ENCODE data around the gene EBP. TPM values are rescaled to one million over a fixed set of nuclear protein-coding genes. Genes with fewer than 3 reads are reported as not detected.

Gene EBP
- total RNA-seq, 1 donor from 2014 or later: 39.1 TPM

- peaks cover 12% of the 10 kb centered on the region for H3K4me1 Mint-ChIP-seq (ENCODE audit: low read depth)
- H3K27me3 Mint-ChIP-seq (ENCODE audit: low read depth): no peaks in the 10 kb centered on the region
- no peak for TF ChIP-seq CTCF (IDR thresholded peaks at IDR 0.05)
- no peaks in the 10 kb centered on the region for H3K36me3 Mint-ChIP-seq (ENCODE audit: low read depth)
- no peaks in the 10 kb centered on the region for H3K9me3 Mint-ChIP-seq (ENCODE audit: low read depth)
- H3K27ac Mint-ChIP-seq (ENCODE audit: unreplicated experiment): no peak overlapping the region
- H3K4me3 Mint-ChIP-seq (ENCODE audit: unreplicated experiment): peak overlapping the region; percentile 82
- DNase-seq (ENCODE audit: low spot score): no peak
Observed at GRCh38 chrX:48509619-48510018, 12.0 kb upstream of the EBP start.

- no peak for DNase-seq (ENCODE audit: low spot score)
- Mint-ChIP-seq H3K4me1 (ENCODE audit: low read depth) (peaks cover 12% of the 10 kb centered on the region), H3K36me3 (ENCODE audit: low read depth) (peaks cover 2% of the 10 kb centered on the region), H3K27me3 (ENCODE audit: low read depth) (no peaks in the 10 kb centered on the region), H3K27ac (ENCODE audit: unreplicated experiment) (no peak overlapping the region), H3K4me3 (ENCODE audit: unreplicated experiment) (no peak overlapping the region), H3K9me3 (ENCODE audit: low read depth) (peaks cover 5% of the 10 kb centered on the region)
- TF ChIP-seq CTCF (IDR thresholded peaks at IDR 0.05): peak; percentile 70
Observed at GRCh38 chrX:48511560-48511959, 10.0 kb upstream of the EBP start.

GRCh38 chrX:48512371-48512935, 9.2 kb upstream of the EBP start:
- no peak overlapping the region for H3K4me3 Mint-ChIP-seq (ENCODE audit: unreplicated experiment)
- no peaks in the 10 kb centered on the region for H3K27me3 Mint-ChIP-seq (ENCODE audit: low read depth)
- peaks cover 5% of the 10 kb centered on the region for H3K9me3 Mint-ChIP-seq (ENCODE audit: low read depth)
- peaks cover 12% of the 10 kb centered on the region for H3K4me1 Mint-ChIP-seq (ENCODE audit: low read depth)
- no peak for TF ChIP-seq CTCF (IDR thresholded peaks at IDR 0.05)
- H3K36me3 Mint-ChIP-seq (ENCODE audit: low read depth): peaks cover 2% of the 10 kb centered on the region
- no peak for DNase-seq (ENCODE audit: low spot score)
- H3K27ac Mint-ChIP-seq (ENCODE audit: unreplicated experiment): no peak overlapping the region

GRCh38 chrX:48513670-48514069, 7.9 kb upstream of the EBP start:
- Mint-ChIP-seq H3K27ac (ENCODE audit: unreplicated experiment) (no peak overlapping the region), H3K27me3 (ENCODE audit: low read depth) (no peaks in the 10 kb centered on the region), H3K36me3 (ENCODE audit: low read depth) (peaks cover 2% of the 10 kb centered on the region), H3K4me3 (ENCODE audit: unreplicated experiment) (no peak overlapping the region), H3K9me3 (ENCODE audit: low read depth) (peaks cover 5% of the 10 kb centered on the region), H3K4me1 (ENCODE audit: low read depth) (peaks cover 9% of the 10 kb centered on the region)
- DNase-seq (ENCODE audit: low spot score): no peak
- no peak for TF ChIP-seq CTCF (IDR thresholded peaks at IDR 0.05)

- Mint-ChIP-seq H3K4me3 (ENCODE audit: unreplicated experiment) (no peak overlapping the region), H3K36me3 (ENCODE audit: low read depth) (peaks cover 2% of the 10 kb centered on the region), H3K9me3 (ENCODE audit: low read depth) (peaks cover 5% of the 10 kb centered on the region)
Observed at GRCh38 chrX:48514126-48514806, 7.3 kb upstream of the EBP start.

More at GRCh38 chrX:48514126-48514806, 7.3 kb upstream of the EBP start:
- no peak overlapping the region for H3K27ac Mint-ChIP-seq (ENCODE audit: unreplicated experiment)
- H3K27me3 Mint-ChIP-seq (ENCODE audit: low read depth): no peaks in the 10 kb centered on the region
- no peak for DNase-seq (ENCODE audit: low spot score)
- H3K4me1 Mint-ChIP-seq (ENCODE audit: low read depth): peaks cover 8% of the 10 kb centered on the region
- TF ChIP-seq CTCF (IDR thresholded peaks at IDR 0.05): no peak
